Caki2 (cell line): ENCODE data around the gene PSMD5. TPM values are rescaled to one million over a fixed set of nuclear protein-coding genes. Genes with fewer than 3 reads are reported as not detected.

Experiments used
- DNase-seq: peaks from one replicate; pipeline ENCODE4 v3.0.0-alpha.2; 2015; ENCODE audit warnings: low read depth
- in situ Hi-C: cut with HindIII; loops from 2 replicates; pipeline ENCODE4 v1.10.0; 2016; ENCODE audit warnings: low sequenced_read_pairs, low pct_unique_long_range_greater_than_20kb, mixed read lengths
- total RNA-seq: library from RNA; depleted of rRNA; stranded (reverse); fragments of >200 nt; shearing (Covaris generic); gene quantifications from 2 replicates; pipeline ENCODE4 v1.2.3, GENCODE V29; 2014; ENCODE audit warnings: low replicate concordance

The PSMD5 gene
- total RNA-seq, 1 experiment from 2014 or later = 29.2 TPM

- in situ Hi-C loops = no loop called here
- peak; percentile 87 for DNase-seq
Measured at GRCh38 chr9:120875954-120876841, 33.5 kb upstream of the PSMD5 start.

GRCh38 chr9:120875643-120875953, 32.9 kb upstream of the PSMD5 start:
- in situ Hi-C loops = no loop called here

GRCh38 chr9:120875195-120875565, 32.5 kb upstream of the PSMD5 start:
- in situ Hi-C loops = no loop called here
- no peak for DNase-seq

More at GRCh38 chr9:120875643-120875953, 32.9 kb upstream of the PSMD5 start:
- no peak for DNase-seq

- in situ Hi-C loops = no loop called here
- no peak for DNase-seq
Measured at GRCh38 chr9:120874226-120875194, 31.8 kb upstream of the PSMD5 start.

DNA sequence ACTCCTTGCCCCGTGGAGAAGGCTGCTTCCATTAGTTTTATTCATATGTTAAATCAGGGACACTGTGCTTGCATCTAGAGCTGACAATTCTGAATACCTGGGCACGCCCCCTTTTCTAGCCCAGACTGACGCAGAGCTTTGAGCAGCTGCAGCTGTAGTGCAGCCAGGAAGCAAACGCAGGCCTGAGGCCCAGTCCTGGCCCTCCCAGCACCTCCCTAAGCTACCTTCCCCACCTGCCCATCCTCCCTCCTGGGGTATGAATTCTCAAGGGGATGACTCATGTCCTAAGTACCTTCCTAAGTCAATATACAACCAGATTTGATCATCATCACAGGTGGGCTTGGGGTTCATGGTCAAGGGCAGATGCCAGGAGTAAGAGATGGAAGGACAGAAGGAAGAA, 30.8 kb upstream of the PSMD5 start:
- in situ Hi-C loops = no loop called here
- peak; percentile 46 for DNase-seq

GRCh38 chr9:120872791-120873502, 30.2 kb upstream of the PSMD5 start:
- in situ Hi-C loops = no loop called here
- DNase-seq = no peak

GRCh38 chr9:120870206-120870605, 27.5 kb upstream of the PSMD5 start:
- DNase-seq = no peak
- in situ Hi-C loops = no loop called here

DNA sequence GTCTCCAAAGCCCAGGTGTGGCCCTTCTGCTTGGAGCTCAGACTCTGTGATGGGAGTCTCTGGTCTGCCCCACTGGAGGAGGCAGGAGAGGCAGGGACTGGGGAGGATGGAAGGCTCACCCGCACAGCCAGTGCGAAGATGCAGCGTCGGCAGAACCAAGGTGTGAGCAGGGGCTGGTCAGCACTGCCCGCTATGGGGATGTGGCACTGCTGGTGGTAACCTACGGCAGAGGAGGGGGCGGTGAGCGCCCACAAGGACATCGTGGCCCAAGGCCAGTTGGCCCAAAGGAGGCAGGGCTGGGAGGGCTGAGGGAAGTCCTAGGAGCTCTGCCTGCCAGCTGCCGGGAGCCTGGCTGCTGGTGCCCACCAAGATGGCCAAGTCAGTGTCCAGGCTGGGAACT, 27.0 kb upstream of the PSMD5 start:
- in situ Hi-C loops = no loop called here
- no peak for DNase-seq

GRCh38 chr9:120869360-120869687, 26.6 kb upstream of the PSMD5 start:
- no peak for DNase-seq
- in situ Hi-C loops = no loop called here

DNA sequence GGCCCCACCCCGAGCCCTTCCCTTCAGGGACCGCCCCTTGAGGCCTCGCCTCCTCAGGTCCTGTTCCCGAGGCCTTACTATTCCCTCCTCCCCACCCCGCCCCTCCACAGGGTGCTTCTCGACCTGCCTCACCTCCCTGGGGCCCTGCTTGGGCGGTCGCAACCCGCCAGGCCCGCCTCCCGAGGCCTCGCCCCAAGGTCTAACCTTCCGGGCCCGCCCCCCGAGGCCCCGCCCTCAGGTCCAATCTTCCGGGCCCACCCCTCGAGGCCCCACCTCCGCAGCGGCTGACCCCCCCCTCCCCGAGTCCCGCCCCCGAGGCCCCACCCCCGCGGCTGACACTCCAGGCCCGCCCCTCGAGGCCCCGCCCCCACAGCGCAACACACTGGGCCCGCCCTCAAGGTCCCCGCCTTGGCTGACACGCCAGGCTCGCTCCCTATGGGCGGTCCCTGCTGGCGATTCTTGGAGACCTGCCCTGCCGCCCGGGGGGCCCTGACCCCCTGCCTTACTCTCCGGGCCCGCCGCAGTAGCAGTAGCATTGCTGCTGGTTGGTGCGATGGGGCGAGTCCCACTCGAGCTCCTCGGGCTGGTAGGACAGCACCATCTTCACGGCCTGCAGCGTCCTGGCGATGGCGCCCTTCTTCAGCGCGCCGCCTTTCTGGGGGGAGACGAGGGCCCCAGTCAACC, 26.1 kb upstream of the PSMD5 start:
- peak; percentile 90 for DNase-seq
- in situ Hi-C loops = no loop called here

DNA sequence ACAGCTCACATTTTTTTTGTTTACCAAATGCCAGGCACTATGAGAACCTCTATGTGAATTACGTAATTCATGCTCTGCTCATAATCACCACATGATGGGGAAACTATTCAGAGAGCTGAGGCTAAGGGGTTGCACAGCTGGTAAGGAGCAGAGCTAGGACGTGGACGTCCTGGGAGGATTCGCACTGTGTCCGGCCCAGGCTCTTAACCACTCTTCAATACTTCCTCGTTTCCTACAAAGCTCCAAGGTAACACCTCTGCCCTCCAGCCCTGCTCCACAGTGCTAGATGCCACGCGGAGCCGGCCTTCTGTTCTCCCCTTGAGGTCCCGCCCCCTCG, 25.6 kb upstream of the PSMD5 start:
- in situ Hi-C loops = no loop called here
- DNase-seq = no peak

DNA sequence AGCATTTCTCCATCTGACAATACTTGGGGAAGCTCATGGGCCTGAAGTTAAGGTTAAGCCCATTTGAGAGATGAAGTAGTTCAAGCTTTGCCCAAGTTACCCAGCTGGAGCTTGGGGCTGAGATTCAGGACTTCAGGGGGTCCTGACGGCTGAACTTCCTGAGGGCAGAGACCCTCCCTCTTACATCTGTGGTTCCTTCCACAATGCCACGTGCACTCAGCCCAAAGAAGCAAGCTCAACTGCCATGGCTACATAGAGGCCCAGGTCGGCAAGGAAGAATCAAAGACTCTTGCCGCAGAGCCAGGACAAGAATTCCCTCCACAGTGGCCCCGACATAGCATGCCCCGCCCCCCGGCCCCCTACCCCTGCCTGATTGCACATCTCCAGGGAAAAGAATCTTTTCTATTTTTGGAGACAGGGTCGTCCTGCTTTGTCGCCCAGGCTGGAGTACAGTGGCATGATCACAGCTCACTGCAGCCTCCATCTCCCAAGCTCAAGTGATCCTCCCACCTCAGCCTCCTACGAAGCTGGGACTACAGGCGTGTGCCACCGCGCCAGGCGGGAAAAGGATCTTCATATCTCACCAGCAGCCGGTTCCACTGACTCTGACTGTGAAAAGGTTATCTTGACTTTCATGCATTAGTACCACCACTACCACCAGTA, 25.1 kb upstream of the PSMD5 start:
- no peak for DNase-seq
- in situ Hi-C loops = no loop called here

DNA sequence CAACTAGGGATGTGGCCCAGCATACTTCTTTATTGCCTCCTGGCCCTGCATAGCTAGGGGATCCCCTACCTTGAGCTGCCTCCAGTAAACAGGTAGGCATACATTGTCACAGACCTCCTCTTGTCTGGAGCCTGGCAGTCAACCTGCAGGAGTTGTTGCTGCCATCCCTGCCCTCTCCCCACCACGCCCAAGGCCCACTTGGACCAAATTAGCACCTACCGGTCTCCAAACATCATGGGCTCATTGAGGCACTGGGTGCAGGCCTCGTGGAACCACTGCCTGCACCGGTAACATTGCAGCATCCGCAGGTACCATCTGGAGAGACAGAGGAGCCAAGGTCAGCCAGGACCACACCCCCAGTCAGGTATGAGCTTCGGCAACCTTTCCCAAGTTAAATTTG, 23.9 kb upstream of the PSMD5 start:
- DNase-seq = no peak
- in situ Hi-C loops = no loop called here

DNA sequence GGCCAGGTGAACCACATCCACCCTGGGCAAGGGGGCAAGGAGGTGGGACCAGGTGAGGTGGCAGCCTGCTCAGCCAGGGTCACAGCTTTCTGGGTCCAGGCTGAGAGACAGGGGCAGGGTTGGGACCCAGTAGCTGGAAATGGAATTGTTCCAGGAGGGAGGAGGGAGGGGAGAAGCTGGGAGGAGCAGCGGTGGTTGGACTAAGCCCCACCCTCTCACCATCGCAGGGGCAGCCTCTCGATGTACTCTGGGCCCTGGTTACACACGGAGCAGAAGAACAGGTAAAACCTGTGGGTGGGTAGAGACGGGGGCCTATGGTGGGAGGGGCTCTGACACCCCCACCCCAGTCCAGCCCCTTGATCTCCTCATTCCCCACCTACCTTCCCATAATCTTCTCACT, 23.1 kb upstream of the PSMD5 start:
- no peak for DNase-seq
- in situ Hi-C loops = no loop called here

- DNase-seq = no peak
- in situ Hi-C loops = no loop called here
Measured at GRCh38 chr9:120865176-120865575, 22.5 kb upstream of the PSMD5 start.

- in situ Hi-C loops = no loop called here
- no peak for DNase-seq
Measured at GRCh38 chr9:120864719-120865118, 22.0 kb upstream of the PSMD5 start.

DNA sequence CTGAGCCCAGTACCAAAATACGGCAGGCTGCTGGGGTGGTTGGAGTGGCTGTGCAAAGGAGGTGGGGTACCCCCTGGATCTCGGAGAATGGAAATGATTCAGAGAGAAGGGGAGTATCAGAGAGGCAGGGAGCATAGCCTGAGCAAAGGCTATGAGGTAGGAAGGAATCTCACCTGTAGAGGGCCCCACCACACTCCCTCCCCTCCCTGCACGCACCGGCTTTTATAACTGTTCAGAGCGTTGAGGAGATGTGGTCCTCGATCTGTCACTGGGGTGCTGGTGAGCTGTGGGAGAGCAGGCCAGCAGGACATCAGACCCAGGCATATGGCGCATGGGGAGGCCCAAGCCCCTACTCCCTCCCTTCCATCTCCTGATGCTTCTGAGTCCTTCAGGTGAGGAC, 21.1 kb upstream of the PSMD5 start:
- DNase-seq = no peak
- in situ Hi-C loops = no loop called here

GRCh38 chr9:120862452-120862851, 19.7 kb upstream of the PSMD5 start:
- no peak for DNase-seq
- in situ Hi-C loops = no loop called here
